ENCODE results near the gene BEX3.
A peak's percentile ranks its signal among the peaks of the same experiment; 100 is the strongest.

The BEX3 gene

DNA sequence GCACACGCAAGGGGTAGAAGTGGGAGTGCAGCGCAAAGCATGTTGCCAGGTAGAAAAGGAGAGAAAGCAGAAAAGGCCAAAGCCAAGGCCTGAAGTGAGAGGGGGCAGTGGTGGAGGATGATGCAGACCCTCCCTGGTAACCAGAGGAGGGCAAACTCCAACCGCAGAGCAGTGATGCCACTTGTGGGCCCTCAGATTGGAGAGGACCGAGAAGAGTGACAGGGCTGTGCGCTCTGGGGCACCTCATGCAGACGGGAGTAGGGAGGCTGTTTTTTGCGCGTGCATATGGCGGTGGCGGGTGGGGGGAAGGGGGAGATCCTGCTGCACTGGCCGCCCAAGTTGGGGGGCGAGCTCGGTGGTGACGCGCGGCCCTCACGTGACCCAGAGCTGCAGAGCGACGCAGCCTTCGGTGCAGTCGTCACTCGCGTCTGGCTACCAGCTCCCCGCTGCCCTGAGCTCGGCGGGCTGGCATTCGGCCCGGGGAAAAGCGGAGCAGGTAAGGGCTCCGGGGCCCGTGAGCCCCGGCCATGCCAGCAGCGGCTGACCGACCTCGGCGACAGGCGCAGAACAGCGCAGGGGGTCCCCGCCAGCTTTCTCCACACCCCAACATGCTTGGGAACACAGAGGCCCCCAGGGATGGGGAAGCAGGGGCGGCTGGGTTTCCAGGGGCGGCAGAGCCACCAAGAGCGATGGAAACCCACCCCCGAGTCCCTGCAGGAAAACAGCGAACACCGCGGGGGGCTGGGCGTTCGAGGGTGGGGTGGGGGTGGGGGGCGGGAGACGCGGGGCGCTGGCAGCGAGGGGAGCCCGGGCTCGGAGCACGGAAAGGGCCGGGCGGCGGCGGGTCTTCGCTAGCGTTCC, at the start of gene BEX3 (continued):
- TF ChIP-seq ZBTB1 (tag by site-specific recombination; IDR thresholded peaks at IDR 0.05): no peak
- TF ChIP-seq KLF8 (tag by site-specific recombination; IDR thresholded peaks at IDR 0.05): peak; percentile 50; the same call in 1 of the 2 replicates
- TF ChIP-seq, protein P1, sequence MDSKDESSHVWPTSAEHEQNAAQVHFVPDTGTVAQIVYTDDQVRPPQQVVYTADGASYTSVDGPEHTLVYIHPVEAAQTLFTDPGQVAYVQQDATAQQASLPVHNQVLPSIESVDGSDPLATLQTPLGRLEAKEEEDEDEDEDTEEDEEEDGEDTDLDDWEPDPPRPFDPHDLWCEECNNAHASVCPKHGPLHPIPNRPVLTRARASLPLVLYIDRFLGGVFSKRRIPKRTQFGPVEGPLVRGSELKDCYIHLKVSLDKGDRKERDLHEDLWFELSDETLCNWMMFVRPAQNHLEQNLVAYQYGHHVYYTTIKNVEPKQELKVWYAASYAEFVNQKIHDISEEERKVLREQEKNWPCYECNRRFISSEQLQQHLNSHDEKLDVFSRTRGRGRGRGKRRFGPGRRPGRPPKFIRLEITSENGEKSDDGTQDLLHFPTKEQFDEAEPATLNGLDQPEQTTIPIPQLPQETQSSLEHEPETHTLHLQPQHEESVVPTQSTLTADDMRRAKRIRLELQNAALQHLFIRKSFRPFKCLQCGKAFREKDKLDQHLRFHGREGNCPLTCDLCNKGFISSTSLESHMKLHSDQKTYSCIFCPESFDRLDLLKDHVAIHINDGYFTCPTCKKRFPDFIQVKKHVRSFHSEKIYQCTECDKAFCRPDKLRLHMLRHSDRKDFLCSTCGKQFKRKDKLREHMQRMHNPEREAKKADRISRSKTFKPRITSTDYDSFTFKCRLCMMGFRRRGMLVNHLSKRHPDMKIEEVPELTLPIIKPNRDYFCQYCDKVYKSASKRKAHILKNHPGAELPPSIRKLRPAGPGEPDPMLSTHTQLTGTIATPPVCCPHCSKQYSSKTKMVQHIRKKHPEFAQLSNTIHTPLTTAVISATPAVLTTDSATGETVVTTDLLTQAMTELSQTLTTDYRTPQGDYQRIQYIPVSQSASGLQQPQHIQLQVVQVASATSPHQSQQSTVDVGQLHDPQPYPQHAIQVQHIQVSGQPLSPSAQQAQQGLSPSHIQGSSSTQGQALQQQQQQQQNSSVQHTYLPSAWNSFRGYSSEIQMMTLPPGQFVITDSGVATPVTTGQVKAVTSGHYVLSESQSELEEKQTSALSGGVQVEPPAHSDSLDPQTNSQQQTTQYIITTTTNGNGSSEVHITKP (tag by site-specific recombination; IDR thresholded peaks at IDR 0.05): peak; percentile 77
- TF ChIP-seq ZNF843 (tag by site-specific recombination; IDR thresholded peaks at IDR 0.05): 0 out of 2 replicates have a peak, but pooled peaks have one; percentile 10
- TF ChIP-seq ZNF341 (tag by site-specific recombination; IDR thresholded peaks at IDR 0.05; ENCODE audit: low read depth): peak; percentile 49

DNA sequence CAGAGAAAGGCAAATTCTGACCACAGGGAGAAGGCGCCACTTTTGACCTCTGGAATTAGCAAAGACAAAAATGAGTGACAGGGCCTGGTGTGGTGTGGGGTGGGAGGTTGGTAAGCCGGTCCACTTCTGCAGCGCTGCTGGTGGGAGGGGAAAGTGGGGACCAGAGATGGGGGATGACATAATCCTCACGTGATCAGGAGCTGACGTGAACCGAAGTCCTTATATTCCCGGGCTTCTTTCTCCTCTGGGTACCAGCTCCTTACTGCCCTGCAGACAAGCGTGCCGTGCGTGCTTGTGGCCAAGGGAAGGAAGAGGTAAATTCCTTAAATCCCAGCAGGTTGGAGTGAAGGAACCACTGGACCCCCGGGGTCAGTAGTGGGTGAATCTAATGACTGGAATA, 46.3 kb upstream of the BEX3 start, which contains the start of gene TCEAL7:
TCEAL7 (plus strand) TSS at position 249 of the 400 bp plus-strand sequence. CDS start 1,165 bp downstream, outside the sequence.
- Histone ChIP-seq H3K4me3 (ENCODE audit: low read depth, low read length) (no peak within 1 kb of the TSS; the same call in 1 of the 2 replicates), H3K4me1 (ENCODE audit: control insufficient read depth, insufficient read depth, low read length) (no peaks in the 10 kb centered on the region), H3K9me3 (ENCODE audit: control insufficient read depth, insufficient read depth, low read depth, low read length) (no peaks in the 10 kb centered on the region), H3K27ac (ENCODE audit: extremely low read depth, low read depth, low read length) (no peak within 1 kb of the TSS), H3K36me3 (ENCODE audit: control insufficient read depth in 2 of 2, insufficient read depth in 1 of 2, low read length in 2 of 2) (no peaks in the 10 kb centered on the region)
- POLR2A ChIA-PET: interaction anchor here (0.9 to 1.2 kb wide), 2 partner anchors 26 to 75 kb away, joined by 3 to 5 read pairs; partner anchors contain the start of genes TCEAL8 and TCEAL9
- CTCF ChIA-PET: interaction anchor here (0.7 to 2.0 kb wide), 4 partner anchors 12 to 134 kb away, joined by 3 to 6 read pairs (median 4); no protein-coding TSS in a partner anchor
- TF ChIP-seq SP3 (tag by site-specific recombination; IDR thresholded peaks at IDR 0.05) (no peak), ZNF174 (tag by site-specific recombination; IDR thresholded peaks at IDR 0.05) (no peak), ZNF311 (tag by site-specific recombination; IDR thresholded peaks at IDR 0.05; ENCODE audit: borderline replicate concordance) (no peak), TCF7L2 (IDR thresholded peaks at IDR 0.05; ENCODE audit: borderline replicate concordance, low read depth, low read length) (no peak), ZNF473 (tag by site-specific recombination; IDR thresholded peaks at IDR 0.05) (no peak), ZSCAN30 (tag by site-specific recombination; IDR thresholded peaks at IDR 0.05) (no peak), ZNF600 (tag by site-specific recombination; IDR thresholded peaks at IDR 0.05) (no peak), SP2 (tag by site-specific recombination; IDR thresholded peaks at IDR 0.05) (0 out of 2 replicates have a peak, but pooled peaks have one; percentile 11), KLF8 (tag by site-specific recombination; IDR thresholded peaks at IDR 0.05) (0 out of 2 replicates have a peak, but pooled peaks have one; percentile 16), KLF1 (tag by site-specific recombination; IDR thresholded peaks at IDR 0.05) (no peak), ZNF776 (tag by site-specific recombination; IDR thresholded peaks at IDR 0.05; ENCODE audit: borderline replicate concordance) (no peak), ZNF677 (tag by site-specific recombination; IDR thresholded peaks at IDR 0.05) (no peak), ZNF623 (tag by site-specific recombination; IDR thresholded peaks at IDR 0.05) (no peak), ZEB2 (tag by site-specific recombination; IDR thresholded peaks at IDR 0.05) (no peak)
- TF ChIP-seq, protein P2, sequence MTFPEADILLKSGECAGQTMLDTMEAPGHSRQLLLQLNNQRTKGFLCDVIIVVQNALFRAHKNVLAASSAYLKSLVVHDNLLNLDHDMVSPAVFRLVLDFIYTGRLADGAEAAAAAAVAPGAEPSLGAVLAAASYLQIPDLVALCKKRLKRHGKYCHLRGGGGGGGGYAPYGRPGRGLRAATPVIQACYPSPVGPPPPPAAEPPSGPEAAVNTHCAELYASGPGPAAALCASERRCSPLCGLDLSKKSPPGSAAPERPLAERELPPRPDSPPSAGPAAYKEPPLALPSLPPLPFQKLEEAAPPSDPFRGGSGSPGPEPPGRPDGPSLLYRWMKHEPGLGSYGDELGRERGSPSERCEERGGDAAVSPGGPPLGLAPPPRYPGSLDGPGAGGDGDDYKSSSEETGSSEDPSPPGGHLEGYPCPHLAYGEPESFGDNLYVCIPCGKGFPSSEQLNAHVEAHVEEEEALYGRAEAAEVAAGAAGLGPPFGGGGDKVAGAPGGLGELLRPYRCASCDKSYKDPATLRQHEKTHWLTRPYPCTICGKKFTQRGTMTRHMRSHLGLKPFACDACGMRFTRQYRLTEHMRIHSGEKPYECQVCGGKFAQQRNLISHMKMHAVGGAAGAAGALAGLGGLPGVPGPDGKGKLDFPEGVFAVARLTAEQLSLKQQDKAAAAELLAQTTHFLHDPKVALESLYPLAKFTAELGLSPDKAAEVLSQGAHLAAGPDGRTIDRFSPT (tag by site-specific recombination; IDR thresholded peaks at IDR 0.05): 0 out of 2 replicates have a peak, but pooled peaks have one; percentile 36
- TF ChIP-seq, protein P3, sequence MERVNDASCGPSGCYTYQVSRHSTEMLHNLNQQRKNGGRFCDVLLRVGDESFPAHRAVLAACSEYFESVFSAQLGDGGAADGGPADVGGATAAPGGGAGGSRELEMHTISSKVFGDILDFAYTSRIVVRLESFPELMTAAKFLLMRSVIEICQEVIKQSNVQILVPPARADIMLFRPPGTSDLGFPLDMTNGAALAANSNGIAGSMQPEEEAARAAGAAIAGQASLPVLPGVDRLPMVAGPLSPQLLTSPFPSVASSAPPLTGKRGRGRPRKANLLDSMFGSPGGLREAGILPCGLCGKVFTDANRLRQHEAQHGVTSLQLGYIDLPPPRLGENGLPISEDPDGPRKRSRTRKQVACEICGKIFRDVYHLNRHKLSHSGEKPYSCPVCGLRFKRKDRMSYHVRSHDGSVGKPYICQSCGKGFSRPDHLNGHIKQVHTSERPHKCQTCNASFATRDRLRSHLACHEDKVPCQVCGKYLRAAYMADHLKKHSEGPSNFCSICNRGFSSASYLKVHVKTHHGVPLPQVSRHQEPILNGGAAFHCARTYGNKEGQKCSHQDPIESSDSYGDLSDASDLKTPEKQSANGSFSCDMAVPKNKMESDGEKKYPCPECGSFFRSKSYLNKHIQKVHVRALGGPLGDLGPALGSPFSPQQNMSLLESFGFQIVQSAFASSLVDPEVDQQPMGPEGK (tag by site-specific recombination; IDR thresholded peaks at IDR 0.05): no peak
- TF ChIP-seq, protein P4, sequence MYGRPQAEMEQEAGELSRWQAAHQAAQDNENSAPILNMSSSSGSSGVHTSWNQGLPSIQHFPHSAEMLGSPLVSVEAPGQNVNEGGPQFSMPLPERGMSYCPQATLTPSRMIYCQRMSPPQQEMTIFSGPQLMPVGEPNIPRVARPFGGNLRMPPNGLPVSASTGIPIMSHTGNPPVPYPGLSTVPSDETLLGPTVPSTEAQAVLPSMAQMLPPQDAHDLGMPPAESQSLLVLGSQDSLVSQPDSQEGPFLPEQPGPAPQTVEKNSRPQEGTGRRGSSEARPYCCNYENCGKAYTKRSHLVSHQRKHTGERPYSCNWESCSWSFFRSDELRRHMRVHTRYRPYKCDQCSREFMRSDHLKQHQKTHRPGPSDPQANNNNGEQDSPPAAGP (tag by site-specific recombination; IDR thresholded peaks at IDR 0.05): no peak
- TF ChIP-seq, protein P5, sequence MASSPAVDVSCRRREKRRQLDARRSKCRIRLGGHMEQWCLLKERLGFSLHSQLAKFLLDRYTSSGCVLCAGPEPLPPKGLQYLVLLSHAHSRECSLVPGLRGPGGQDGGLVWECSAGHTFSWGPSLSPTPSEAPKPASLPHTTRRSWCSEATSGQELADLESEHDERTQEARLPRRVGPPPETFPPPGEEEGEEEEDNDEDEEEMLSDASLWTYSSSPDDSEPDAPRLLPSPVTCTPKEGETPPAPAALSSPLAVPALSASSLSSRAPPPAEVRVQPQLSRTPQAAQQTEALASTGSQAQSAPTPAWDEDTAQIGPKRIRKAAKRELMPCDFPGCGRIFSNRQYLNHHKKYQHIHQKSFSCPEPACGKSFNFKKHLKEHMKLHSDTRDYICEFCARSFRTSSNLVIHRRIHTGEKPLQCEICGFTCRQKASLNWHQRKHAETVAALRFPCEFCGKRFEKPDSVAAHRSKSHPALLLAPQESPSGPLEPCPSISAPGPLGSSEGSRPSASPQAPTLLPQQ (tag by site-specific recombination; IDR thresholded peaks at IDR 0.05): peak; percentile 55; the same call in 1 of the 2 replicates
- TF ChIP-seq, protein P6, sequence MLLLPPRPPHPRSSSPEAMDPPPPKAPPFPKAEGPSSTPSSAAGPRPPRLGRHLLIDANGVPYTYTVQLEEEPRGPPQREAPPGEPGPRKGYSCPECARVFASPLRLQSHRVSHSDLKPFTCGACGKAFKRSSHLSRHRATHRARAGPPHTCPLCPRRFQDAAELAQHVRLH (tag by site-specific recombination; IDR thresholded peaks at IDR 0.05): no peak

All from HEK293 (cell line).